HG02759 (cell line): ENCODE measurements around the gene C14orf119.
A peak's percentile ranks its signal among the peaks of the same experiment; 100 is the strongest.

Source experiments
- ATAC-seq: cut with Tn5 transposase; IDR thresholded peaks from one replicate; pipeline ENCODE4 v1.9.1; 2021; ENCODE audit warnings: mild to moderate bottlenecking, moderate library complexity; ENCODE audit not compliant: unreplicated experiment

Gene C14orf119, protein sequence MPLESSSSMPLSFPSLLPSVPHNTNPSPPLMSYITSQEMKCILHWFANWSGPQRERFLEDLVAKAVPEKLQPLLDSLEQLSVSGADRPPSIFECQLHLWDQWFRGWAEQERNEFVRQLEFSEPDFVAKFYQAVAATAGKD

GRCh38 chr14:23095196-23096108 is at the start of gene C14orf119:
TSS of gene C14orf119 (plus strand) at chr14:23095505. CDS start at chr14:23097659, 2,154 bp downstream.
- ATAC-seq = peak; percentile 90

GRCh38 chr14:23047034-23047634 is 48.2 kb upstream of the C14orf119 start:
- ATAC-seq = no peak

DNA sequence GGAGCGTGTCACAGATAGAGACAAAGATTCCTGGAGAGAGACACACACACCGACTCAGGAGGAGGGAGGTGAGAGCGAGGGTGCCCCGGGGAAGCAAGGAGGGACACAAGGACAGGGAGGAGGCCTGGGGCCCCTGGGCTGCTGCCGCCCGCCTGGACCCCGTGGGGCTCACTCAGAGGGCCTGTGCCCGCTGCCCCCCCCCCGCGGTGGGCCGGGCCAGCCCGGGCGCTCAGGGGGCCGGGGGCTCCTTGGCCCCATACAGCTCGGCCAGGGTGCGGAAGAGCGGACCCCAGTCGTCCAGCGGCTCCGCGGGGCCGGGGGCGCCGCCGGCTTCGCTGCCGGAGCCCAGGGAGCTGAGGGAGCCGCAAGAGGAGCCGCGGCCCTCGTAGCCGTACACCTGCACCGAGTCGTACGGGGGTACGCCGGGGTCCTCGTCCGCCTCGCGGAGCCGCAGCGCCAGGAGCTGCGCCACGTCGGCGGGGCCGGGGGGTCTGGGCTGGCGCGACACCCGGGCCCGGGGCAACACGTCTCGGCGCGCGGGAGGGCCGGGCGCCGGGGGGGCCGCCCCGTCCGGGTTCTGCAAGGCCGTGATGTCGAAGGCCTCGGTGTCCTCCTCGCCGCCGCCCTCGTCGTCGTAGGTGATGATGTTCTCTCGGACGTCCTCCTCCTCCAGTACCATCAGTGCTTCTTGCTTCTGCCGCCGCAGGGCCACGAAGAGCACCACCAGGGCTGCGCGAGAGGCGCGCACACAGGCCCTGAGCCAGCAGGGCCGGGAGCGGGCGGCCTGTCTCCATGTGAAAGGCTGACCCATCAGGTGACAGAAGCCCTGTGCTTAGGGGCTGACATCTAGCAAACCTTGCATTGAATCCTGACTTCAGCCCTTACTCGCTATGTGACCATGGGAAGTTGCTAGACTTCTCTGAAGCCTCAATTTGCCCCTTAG is 47.3 kb upstream of the C14orf119 start:
- no peak for ATAC-seq

DNA sequence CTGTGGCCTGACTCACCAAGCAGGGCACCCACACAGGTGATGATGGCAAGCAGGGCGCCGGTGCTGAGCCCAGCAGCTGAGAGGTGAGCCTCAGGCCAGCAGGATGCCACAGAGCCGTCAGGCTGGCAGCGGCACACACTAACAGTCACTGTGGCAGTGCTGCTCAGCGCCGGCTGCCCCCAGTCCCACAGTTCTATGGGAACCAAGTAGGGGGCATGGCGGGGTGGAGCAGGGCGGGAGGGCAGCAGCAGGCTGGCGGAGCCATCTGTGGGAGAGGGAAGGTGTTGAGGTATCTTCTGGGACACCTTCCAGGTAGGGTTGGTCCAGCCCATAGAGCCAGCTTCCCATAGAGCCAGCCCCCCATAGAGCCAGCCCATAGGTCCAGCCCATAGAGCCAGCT is 46.3 kb upstream of the C14orf119 start:
- ATAC-seq = no peak

- no peak for ATAC-seq
These were observed 43.9 kb upstream of the C14orf119 start for GRCh38 chr14:23051141-23052057.

- no peak for ATAC-seq
These were observed 43.1 kb upstream of the C14orf119 start for GRCh38 chr14:23052182-23052623.

DNA sequence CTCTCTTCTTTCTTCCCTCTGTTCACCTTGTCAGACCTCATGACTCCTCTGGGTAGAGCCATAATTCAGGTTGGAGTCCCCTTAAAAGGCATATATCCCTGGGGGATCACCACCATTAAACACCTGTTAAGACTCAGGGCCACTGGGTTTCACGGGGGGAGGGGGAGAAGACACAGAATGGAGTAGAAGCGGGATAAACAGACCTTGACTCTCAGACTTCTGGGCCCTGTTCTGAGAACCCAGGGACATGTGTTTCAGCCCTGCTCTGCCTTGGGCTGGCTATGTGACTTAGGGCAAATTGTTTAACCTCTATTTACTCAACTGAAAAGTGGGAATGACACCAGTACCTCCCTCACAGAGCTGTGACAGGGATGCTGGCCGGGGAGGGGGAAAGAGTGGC is 42.6 kb upstream of the C14orf119 start:
- no peak for ATAC-seq

DNA sequence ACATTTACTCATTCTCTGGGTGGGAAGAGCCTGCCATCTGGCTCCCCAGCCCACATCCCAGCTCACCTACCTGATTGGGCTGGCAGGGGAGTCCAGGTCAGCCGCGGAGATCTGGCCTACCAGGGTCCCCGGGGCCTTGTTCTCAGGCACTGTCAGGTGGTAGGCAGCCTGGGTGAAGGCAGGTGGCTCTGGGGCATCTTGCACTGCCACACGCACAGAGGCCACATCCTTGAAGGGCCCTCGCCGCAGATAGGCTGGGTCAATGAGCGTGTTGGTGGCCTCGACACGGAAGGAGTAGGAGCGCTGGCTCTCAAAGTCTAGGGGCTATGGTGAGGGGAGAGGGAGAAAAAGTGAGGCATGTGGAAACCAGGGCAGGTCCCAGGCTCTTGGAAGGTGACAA is 41.9 kb upstream of the C14orf119 start:
- no peak for ATAC-seq

DNA sequence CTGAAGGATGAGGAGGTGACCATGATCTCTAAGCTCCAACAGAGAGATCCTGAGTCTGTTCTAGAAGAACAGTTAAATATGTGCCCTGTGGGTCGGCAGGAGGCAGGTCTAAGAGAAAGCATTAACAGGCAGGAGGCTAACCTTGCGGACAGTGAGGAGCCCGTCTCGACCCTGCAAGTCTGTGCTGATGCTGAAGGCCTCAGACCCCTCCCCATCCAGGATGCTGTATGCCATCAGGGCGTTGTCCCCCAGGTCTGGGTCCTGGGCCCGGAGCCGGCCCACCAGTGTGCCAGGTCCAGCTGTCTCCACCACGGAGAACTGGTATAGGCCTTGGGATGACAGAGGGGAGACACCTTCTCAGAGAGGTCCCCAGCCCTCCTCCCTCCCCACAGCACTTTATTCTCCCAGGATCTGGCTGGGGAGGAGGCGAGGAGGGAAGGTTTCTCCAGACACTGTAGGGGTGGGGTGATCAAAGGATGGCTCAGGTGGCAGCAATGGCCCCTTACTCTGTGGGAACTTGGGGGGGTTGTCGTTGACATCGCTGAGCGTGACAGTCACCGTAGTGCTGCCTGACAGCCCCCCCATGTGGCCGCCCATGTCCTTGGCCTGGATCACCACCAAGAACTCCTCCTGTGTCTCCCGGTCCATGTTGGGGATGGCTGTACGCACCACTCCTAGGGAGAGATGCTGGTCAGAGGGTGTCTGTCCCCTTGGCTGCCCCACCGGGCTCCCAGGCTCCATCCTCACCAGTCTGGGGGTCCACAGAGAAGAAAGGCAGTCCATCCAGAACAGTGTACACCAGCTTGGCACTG is 41.1 kb upstream of the C14orf119 start:
- ATAC-seq = no peak

DNA sequence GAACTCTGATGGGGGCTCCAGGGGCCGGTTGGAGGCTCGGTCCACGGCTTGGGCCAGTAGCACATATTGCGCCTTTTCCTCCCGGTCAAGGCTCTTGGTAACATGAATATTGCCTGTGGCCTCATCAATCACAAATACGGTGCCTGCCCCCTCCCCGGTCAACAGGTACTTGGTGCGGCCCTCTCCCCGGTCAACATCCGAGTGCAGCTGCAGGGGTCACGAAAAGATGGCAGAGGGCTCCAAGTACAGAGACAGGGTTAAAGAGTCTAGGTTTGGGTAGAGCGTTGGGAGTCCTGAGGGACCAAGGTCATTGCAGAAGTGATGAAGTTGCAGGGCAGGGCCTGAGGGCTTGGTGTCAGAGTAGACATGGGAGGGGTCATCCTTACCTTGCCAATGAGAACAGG is 40.2 kb upstream of the C14orf119 start:
- ATAC-seq = no peak

GRCh38 chr14:23055621-23056144 is 39.6 kb upstream of the C14orf119 start:
- ATAC-seq = no peak

DNA sequence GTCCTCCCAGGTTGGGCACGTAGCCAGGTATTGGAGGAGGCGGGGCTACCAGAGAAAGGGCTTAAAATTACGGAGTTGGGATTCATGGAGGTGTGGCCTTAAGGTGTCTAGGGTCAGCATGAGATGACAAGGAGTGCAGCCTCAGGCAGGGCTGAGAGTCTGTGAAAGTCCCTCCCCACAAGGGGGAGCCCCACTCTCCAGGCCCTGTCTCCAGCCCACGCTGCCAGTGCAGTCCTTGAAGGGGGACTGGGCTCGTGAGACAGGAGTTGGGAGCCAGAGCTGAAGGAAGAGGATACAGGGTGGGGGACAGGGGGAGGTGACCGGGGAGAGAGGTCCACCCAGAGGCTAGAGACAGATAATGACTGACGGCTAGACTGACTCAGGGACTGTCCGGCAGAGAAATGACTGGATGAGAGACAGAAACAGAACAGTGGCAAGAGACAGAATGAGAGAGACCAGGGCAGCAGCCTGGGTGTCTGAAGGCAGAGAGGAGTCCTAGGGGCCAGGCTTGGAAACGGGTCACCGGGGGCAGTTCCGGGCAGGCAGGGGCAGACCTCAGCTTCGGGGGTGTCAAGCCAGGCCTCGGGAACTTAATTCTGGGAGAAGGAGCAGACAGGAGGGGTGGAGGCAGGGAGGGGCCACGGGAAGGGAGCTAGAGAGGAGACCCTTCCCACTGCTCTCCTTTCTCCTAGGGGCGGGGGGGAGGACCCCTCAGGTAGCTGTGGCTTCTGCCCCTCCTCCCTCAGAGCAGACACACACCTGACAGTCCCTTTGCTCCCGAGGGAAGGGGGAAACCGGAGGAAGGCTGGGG is 39.0 kb upstream of the C14orf119 start:
- peak; percentile 69 for ATAC-seq

DNA sequence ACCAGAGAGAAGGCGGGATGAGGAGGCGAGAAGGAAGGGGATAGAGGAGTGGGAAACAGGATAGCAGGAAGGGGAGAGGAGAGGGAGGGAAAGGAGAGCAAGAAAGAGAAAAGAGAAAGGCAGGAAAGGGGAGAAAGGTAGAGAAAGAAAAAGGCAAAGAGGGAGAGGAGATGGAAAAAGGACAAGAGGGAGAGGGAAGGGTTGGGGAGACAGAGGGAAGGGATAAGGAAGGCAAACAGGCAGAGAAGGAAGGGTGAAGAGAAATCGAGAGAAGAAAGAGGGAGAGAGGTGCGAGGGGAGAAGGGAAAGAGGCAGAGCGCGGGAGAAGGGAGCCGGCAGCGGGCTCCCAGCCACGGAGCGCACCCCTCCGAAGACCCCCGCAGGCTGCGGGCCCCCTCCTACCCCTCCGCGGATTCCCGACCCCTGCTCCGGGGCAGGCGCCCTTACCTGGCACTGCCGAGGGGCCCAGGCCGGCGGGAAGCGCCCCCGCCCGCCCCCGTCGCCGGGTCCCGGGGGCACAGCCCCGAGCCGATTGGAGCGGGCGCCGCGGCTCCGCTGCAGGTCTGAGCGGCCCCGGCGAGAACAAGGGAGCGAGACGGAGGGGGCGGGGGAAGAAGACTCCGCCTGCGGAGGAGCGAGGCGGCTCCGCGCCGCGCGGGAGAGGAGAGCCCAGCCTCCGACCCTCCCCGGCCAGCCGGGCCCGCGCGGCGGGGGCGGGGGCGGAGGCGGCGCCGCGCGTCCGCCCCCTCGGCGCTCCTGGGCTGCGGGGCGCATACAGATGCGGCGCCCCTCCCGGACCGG is 38.1 kb upstream of the C14orf119 start, which contains the start of gene CDH24:
CDH24 (minus strand) TSS at position 565 of the 801 bp plus-strand sequence. CDS start 1,787 bp downstream, outside the sequence.
- ATAC-seq = peak; percentile 61

- ATAC-seq = peak; percentile 61
These were observed 37.3 kb upstream of the C14orf119 start for GRCh38 chr14:23057757-23058653.

GRCh38 chr14:23058654-23059504 is 36.4 kb upstream of the C14orf119 start:
- no peak for ATAC-seq
